Natural killer cell (primary cell): Measurements from ENCODE around the gene CPSF4L. TPM values are rescaled to one million over a fixed set of nuclear protein-coding genes. Genes with fewer than 3 reads are reported as not detected.

ENCODE experiments used
- ATAC-seq, 3 donors: fragments of 150-1000 bp in 2 of 3; fragments of 200-7000 bp in 1 of 3; cut with Tn5 transposase; 1 replicate in 1 of 3; 2 replicates in 2 of 3; pipeline ENCODE4 v1.10.0; 2021; ENCODE audit warnings: mild to moderate bottlenecking in 2 of 3, moderate library complexity in 2 of 3
- DNase-seq, 2 donors: peaks; one replicate each; pipeline versions ENCODE4 v3.0.0 to v3.0.0-alpha.2; 2013 to 2021; ENCODE audit warnings: mixed read lengths in 1 of 2
- H3K27ac ChIP-seq: one replicate; pipeline ENCODE4 v1.5.1; 2013; ENCODE audit warnings: mild to moderate bottlenecking, low read length
- H3K27me3 ChIP-seq: one replicate; pipeline ENCODE4 v1.6.1; 2013; ENCODE audit warnings: low read length; ENCODE audit not compliant: control insufficient read depth, insufficient read depth
- H3K36me3 ChIP-seq: one replicate; pipeline ENCODE4 v1.6.1; 2013; ENCODE audit warnings: low read length; ENCODE audit not compliant: control insufficient read depth, insufficient read depth
- H3K4me1 ChIP-seq: one replicate; pipeline ENCODE4 v1.6.1; 2013; ENCODE audit warnings: low read length; ENCODE audit not compliant: control insufficient read depth, insufficient read depth
- H3K4me3 ChIP-seq: one replicate; pipeline ENCODE4 v1.5.1; 2013; ENCODE audit warnings: low read length
- H3K9me3 ChIP-seq: one replicate; pipeline ENCODE4 v1.6.1; 2013; ENCODE audit warnings: low read length; ENCODE audit not compliant: control insufficient read depth, insufficient read depth
- H3K27ac Mint-ChIP-seq, 2 donors: one replicate each; pipeline ENCODE4 v1.8.0; 2022; ENCODE audit warnings: mild to moderate bottlenecking in 2 of 2, mixed read lengths in 2 of 2, moderate library complexity in 1 of 2
- H3K27me3 Mint-ChIP-seq, 2 donors: one replicate each; pipeline ENCODE4 v1.8.0; 2022; ENCODE audit warnings: low read depth in 2 of 2, mixed read lengths in 2 of 2
- H3K36me3 Mint-ChIP-seq: one replicate; pipeline ENCODE4 v1.8.0; 2022; ENCODE audit warnings: mixed read lengths
- H3K4me1 Mint-ChIP-seq, 2 donors: one replicate each; pipeline ENCODE4 v1.8.0; 2022; ENCODE audit warnings: mixed read lengths in 2 of 2
- H3K4me3 Mint-ChIP-seq: one replicate; pipeline ENCODE4 v1.8.0; 2022; ENCODE audit warnings: mild to moderate bottlenecking, moderate library complexity, mixed read lengths
- H3K9me3 Mint-ChIP-seq, 2 donors: one replicate each; pipeline ENCODE4 v1.8.0; 2022; ENCODE audit warnings: mixed read lengths in 2 of 2
- WGBS: methylation state at CpG from one replicate; pipeline ENCODE4 v1.1.7; 2013; ENCODE audit warnings: missing lambda C conversion rate; ENCODE audit not compliant: insufficient coverage; 5-methylcytosine and 5-hydroxymethylcytosine counted together
- intact Hi-C: fragments of 100-400 bp; cut with micrococcal nuclease; formaldehyde crosslinking; loops from one replicate; pipeline ENCODE4 v1.14.2; 2022
- total RNA-seq, 4 donors: library from RNA; stranded (reverse); fragments of 120-200 nt in 1 of 4; gene quantifications; one replicate each; pipeline versions ENCODE4 v1.2.3 to v1.2.4, GENCODE V29; 2013 to 2022
- TF ChIP-seq, protein P1 (sequence below): fragments of 200-600 bp; IDR thresholded peaks from one replicate; pipeline ENCODE4 v1.8.0; 2022; ENCODE audit warnings: antibody characterized with exemption

CPSF4L gene
- total RNA-seq, 3 donors from 2014 or later (not counting 1 experiment from before 2014, with no cell fraction given): not detected

DNA sequence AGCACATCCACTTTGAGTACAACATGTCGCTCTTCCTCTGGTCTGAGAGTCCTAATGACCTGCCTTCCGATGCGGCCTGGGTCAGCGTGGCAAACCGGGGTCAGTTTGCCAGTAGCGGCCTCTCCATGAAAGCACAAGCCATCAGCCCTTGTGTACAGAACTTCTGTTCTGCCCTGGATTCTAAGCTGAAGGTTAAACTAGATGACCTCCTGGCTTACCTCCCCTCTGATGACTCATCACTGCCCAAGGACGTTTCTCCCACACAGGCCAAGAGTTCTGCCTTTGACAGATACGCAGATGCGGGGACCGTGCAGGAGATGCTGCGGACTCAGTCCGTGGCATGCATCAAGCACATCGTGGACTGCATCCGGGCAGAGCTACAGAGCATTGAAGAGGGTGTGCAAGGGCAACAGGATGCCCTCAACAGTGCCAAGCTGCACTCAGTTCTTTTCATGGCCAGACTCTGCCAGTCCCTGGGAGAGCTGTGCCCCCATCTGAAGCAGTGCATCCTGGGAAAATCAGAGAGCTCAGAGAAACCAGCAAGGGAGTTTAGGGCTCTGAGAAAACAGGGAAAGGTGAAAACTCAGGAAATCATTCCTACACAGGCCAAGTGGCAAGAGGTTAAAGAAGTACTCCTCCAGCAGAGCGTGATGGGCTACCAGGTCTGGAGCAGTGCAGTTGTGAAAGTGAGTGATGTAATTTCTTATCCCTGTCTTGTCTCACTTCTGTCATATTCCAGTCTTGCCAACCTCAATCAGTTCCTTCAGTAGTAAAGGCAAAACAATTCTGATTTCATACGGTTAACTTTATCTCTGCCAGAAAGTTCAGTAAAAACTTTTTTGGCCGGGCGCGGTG lies 60.2 kb downstream of the CPSF4L start:
- no peaks in the 10 kb centered on the region for H3K27me3 Mint-ChIP-seq
- Histone ChIP-seq H3K36me3 (peaks cover 86% of the 10 kb centered on the region), H3K27ac (no peak overlapping the region), H3K27me3 (no peaks in the 10 kb centered on the region), H3K4me3 (no peak overlapping the region), H3K9me3 (no peaks in the 10 kb centered on the region), H3K4me1 (peaks cover 15% of the 10 kb centered on the region)
- H3K27ac Mint-ChIP-seq: no peak overlapping the region
- no peak for DNase-seq
- no peak overlapping the region for H3K4me3 Mint-ChIP-seq
- TF ChIP-seq, protein P1, sequence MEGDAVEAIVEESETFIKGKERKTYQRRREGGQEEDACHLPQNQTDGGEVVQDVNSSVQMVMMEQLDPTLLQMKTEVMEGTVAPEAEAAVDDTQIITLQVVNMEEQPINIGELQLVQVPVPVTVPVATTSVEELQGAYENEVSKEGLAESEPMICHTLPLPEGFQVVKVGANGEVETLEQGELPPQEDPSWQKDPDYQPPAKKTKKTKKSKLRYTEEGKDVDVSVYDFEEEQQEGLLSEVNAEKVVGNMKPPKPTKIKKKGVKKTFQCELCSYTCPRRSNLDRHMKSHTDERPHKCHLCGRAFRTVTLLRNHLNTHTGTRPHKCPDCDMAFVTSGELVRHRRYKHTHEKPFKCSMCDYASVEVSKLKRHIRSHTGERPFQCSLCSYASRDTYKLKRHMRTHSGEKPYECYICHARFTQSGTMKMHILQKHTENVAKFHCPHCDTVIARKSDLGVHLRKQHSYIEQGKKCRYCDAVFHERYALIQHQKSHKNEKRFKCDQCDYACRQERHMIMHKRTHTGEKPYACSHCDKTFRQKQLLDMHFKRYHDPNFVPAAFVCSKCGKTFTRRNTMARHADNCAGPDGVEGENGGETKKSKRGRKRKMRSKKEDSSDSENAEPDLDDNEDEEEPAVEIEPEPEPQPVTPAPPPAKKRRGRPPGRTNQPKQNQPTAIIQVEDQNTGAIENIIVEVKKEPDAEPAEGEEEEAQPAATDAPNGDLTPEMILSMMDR: no peak
- ATAC-seq: no peak
- no peaks in the 10 kb centered on the region for H3K9me3 Mint-ChIP-seq
- WGBS: 89% methylated on average over 19 of the region's 19 CpGs
- intact Hi-C loops: no loop called here
- H3K36me3 Mint-ChIP-seq: peaks cover 18% of the 10 kb centered on the region
- peaks cover 28 to 38% of the 10 kb centered on the region in 2 donors for H3K4me1 Mint-ChIP-seq

DNA sequence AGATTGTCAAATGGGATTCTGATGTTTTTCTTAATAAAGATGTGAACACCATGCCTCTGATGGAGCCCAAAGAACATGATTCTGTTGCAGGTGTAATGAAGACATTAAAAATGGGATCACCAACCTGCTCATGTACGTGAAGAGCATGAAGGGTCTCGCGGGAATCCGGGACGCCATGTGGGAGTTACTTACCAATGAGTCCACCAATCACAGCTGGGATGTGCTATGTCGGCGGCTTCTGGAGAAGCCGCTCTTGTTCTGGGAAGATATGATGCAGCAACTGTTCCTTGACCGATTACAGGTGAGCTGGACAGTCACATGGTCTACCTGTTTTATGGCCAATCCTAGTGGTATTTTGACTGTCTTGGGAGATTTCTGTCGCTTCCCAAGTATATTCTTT lies 61.2 kb downstream of the CPSF4L start:
- H3K27ac Mint-ChIP-seq: no peak overlapping the region
- no peaks in the 10 kb centered on the region for H3K9me3 Mint-ChIP-seq
- peaks cover 15% of the 10 kb centered on the region for H3K4me1 ChIP-seq
- DNase-seq (no peak), ATAC-seq (no peak)
- TF ChIP-seq, protein P1: no peak
- no peaks in the 10 kb centered on the region for H3K27me3 ChIP-seq
- no peaks in the 10 kb centered on the region for H3K27me3 Mint-ChIP-seq
- peaks cover 76% of the 10 kb centered on the region for H3K36me3 ChIP-seq
- H3K9me3 ChIP-seq: no peaks in the 10 kb centered on the region
- 85% methylated on average over 10 of the region's 10 CpGs for WGBS
- H3K4me3 Mint-ChIP-seq: no peak overlapping the region
- intact Hi-C loops: no loop called here
- peaks cover 28 to 41% of the 10 kb centered on the region in 2 donors for H3K4me1 Mint-ChIP-seq
- no peak overlapping the region for H3K27ac ChIP-seq
- H3K36me3 Mint-ChIP-seq: peaks cover 18% of the 10 kb centered on the region
- no peak overlapping the region for H3K4me3 ChIP-seq

DNA sequence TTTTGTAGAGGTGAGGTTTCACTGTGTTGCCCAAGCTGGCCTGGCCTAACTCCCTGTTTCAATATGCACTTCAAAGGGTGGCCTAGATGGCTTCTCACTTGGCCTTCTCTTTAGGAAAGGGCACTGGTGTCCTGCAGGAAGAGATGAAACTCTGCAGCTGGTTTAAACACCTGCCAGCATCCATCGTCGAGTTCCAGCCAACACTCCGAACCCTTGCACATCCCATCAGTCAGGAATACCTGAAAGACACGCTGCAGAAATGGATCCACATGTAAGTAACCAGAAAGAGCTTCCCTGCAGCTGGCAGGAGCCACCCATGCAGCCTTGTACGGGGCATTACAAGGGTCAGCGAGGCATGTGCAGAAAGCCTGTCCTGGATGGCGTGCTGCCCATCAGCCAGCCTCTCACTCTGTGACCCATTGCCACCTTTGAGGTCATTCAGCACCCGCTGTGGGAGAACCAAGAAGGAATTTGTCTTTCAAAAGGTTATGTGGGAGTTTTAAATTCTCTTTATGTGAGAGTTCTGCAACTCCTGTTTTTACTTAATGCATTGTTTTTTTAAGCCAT lies 61.8 kb downstream of the CPSF4L start:
- Histone ChIP-seq H3K9me3 (no peaks in the 10 kb centered on the region), H3K27me3 (no peaks in the 10 kb centered on the region), H3K36me3 (peaks cover 71% of the 10 kb centered on the region), H3K4me3 (no peak overlapping the region), H3K27ac (no peak overlapping the region), H3K4me1 (peaks cover 13% of the 10 kb centered on the region)
- Mint-ChIP-seq H3K9me3 (no peaks in the 10 kb centered on the region), H3K36me3 (peaks cover 18% of the 10 kb centered on the region), H3K27ac (no peak overlapping the region), H3K4me3 (no peak overlapping the region), H3K4me1 (peaks cover 28 to 41% of the 10 kb centered on the region in 2 donors), H3K27me3 (no peaks in the 10 kb centered on the region)
- 97% methylated on average over 8 of the region's 8 CpGs for WGBS
- DNase-seq (no peak), ATAC-seq (no peak)
- TF ChIP-seq, protein P1: no peak
- intact Hi-C loops: no loop called here
